GM21515 (cell line): Measurements from ENCODE around the gene METRNL.
"Not testable (repeated sequence)": the region's sequence is repeated elsewhere in the genome, so short reads cannot be mapped to it uniquely, and the experiment has no call there.

Experiments
- ATAC-seq: cut with Tn5 transposase; IDR thresholded peaks from one replicate; pipeline ENCODE4 v1.9.1; 2021; ENCODE audit not compliant: unreplicated experiment

METRNL gene

DNA sequence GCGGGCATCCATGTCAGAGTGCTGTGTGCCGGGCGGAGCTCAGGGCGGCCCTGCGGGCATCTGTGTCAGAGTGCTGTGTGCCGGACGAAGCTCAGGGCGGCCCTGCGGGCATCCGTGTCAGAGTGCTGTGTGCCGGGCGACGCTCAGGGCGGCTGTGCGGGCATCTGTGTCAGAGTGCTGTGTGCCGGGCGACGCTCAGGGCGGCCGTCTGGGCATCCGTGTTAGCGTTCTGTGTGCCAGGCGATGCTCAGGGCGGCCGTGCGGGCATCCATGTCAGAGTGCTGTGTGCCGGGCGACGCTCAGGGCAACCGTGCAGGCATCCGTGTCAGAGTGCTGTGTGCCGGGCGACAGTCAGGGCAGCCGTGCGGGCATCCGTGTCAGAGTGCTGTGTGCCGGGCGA, 55.0 kb downstream of the METRNL start:
- not testable (repeated sequence) for ATAC-seq

DNA sequence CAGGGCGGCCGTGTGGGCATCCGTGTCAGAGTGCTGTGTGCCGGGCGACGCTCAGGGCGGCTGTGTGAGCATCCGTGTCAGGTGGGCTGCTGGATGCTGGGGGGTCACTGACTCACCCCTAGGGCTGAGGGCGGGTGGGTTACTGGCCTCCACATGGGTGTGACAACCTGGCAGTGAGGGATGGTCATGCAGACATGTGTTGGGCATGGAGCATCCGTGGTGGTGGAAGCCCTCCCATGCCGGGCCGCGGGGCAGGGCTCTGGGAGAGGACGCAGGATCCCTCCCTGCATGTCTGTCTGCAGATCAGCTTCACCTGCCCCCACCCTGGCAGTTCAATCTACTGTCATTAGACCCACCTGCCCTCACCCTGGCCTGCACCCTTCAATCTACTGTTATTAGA, 56.3 kb downstream of the METRNL start:
- no peak for ATAC-seq

DNA sequence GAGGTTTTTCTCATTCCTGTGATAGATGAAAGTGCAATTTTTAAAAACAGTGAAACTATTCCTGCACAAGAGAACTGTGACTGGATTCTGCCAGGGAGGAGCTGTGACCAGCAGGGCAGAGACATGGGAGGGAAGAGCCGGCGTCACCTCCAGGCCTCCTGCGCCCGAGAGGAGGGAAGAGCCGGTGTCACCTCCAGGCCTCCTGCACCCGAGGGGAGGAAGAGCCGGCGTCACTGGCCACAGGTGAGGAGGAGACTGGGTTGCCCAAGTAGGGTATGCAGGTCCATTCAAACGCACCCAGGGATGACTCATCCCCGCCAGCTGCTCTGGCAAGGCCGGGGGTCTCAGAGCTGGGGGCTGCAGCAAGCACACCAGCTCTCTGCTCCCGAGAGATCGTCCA, 56.7 kb downstream of the METRNL start:
- ATAC-seq, result no peak

DNA sequence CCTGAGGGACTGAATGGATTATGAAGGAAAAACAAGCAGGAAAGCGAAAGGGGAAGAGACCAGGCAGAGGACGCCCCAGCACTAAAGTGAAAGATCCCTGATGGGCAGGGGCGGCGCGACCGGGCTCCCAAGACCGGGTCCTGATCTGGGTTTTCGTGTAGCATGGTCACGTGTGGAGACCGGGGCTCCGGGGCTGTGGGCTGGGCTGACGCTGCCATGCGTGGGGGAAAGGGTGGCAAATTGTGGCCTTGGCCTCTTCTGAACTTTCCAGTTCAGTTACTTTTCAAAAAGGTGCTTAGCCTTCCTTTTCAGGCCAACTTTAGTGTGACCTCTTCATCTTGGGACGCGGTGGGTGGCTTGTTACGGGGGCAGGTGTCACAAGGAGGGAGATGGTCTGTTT, 57.5 kb downstream of the METRNL start:
- no peak for ATAC-seq

DNA sequence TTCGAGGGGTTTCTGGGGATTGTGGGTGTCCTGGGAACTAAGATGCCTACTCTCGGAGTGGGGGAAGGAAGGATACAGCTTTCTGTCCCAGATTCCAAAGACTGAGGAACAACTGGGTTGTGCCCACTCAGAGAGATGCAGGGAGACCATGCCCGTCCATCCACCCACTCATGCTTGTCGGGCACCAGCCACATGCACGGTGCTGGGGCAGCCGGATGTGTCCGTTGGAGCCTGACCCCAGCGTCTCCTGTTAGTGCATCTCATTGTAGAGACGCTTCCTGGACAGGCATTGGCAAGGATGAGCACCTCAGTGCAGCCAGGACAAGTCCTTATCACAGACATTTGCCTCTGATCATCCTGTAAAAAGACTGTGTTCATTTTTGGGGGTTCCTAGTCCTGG, 58.1 kb downstream of the METRNL start:
- no peak for ATAC-seq

DNA sequence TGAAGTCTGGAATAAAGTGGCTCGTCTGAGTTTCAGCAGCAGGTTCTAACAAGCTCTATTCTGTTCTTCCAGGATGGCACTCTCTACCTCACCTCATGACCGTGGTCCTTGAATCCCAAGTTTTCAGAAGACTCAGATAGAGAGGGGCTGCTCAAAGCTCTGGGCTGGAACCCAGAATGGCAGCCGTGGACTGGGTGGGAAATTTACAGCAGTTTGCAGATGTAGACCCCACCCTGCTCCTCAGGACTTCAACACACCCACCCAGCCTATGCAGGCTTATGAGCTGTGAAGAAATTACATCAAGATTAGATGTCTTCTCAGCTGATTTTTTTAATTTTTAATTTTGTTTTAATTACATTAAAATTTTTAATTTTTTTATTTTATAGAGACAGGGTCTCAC, 59.4 kb downstream of the METRNL start:
- ATAC-seq, result no peak

DNA sequence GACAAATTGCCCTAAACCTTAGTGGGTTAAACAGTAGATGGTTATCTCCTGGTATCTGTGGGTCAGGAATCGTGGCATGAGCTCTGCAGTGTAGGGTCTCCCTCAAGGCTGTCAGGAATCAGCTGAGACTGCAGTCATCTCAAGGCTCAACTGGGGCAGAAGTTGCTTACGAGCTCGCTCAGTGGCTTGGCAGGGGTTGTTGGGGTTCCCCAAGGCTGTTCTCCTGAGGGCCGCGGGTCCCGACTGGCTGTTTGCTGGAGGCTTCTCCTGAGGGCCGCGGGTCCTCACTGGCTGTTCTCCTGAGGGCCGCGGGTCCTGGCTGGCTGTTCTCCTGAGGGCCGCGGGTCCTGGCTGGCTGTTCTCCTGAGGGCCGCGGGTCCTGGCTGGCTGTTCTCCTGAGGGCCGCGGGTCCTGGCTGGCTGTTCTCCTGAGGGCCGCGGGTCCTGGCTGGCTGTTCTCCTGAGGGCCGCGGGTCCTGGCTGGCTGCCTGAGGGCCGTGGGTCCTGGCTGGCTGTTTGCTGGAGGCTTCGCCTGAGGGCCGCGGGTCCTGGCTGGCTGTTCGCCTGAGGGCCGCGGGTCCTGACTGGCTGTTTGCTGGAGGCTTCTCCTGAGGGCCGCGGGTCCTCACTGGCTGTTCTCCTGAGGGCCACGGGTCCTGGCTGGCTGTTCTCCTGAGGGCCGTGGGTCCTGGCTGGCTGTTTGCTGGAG, 60.3 kb downstream of the METRNL start:
- not testable (repeated sequence) for ATAC-seq

DNA sequence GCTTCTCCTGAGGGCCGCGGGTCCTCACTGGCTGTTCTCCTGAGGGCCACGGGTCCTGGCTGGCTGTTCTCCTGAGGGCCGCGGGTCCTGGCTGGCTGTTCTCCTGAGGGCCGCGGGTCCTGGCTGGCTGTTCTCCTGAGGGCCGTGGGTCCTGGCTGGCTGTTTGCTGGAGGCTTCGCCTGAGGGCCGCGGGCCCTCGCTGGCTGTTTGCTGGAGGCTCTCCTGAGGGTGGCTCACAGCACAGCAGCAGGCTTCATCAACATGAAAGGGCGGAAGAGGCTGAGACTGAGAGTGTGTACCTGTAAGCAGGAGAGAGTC, 60.8 kb downstream of the METRNL start:
- not testable (repeated sequence) for ATAC-seq

DNA sequence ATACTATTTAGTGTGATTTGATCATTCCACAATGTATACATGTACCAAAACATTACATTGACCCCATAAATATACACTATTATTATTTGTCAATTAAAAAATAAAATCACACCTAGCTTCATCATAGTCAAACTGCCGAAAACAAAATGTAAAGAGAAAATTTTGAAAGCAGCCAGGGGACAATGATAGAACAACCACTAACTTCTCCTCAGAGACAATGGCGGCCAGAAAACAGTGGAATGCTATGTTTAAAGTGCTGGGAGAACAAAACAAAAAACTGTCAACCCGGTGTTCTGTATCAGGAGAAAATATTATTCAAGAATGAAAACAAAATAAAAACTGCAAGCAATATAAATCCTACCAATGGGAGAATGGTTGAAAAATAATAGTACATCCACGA, 63.2 kb downstream of the METRNL start:
- no peak for ATAC-seq

DNA sequence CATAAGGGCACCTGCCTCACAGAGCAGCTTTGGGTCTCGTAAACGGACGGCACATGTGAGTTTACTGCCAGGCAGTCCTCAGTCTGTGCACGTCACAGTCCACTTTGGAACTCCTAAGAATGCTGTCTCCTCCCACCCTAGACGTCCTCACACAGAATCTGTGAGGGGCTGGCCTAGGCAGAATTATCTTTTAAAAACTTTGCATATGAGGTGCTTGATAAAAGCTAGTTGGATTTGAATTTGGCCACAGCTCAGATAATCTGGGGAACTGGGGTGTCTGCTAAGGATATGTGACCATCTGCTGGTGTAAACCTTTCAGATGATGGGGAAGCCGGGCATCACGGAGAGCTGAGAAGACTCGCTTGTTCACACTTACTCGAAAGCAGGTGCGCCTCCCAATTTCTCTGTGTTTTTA, 64.4 kb downstream of the METRNL start:
- no peak for ATAC-seq
